ENCODE results near the gene TLX2. TPM values are rescaled to one million over a fixed set of nuclear protein-coding genes. Genes with fewer than 3 reads are reported as not detected.

TLX2 gene
- total and polyA plus RNA-seq, 2 of the 13 experiments (the other 11 are each of a cell fraction or from before 2014, with no cell fraction given) = 0.05 to 0.20 TPM

- TF ChIP-seq, protein P1, sequence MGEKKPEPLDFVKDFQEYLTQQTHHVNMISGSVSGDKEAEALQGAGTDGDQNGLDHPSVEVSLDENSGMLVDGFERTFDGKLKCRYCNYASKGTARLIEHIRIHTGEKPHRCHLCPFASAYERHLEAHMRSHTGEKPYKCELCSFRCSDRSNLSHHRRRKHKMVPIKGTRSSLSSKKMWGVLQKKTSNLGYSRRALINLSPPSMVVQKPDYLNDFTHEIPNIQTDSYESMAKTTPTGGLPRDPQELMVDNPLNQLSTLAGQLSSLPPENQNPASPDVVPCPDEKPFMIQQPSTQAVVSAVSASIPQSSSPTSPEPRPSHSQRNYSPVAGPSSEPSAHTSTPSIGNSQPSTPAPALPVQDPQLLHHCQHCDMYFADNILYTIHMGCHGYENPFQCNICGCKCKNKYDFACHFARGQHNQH (CRISPR knock-in tag; IDR thresholded peaks at IDR 0.05) = peak; percentile 85
- no peak; the same call in 1 of the 2 replicates for TF ChIP-seq SMYD3 (CRISPR knock-in tag; IDR thresholded peaks at IDR 0.05)
- TF ChIP-seq ZNF329 (CRISPR knock-in tag; IDR thresholded peaks at IDR 0.05; ENCODE audit: low read depth) = peak; percentile 69; the same call in 1 of the 2 replicates
- peak; percentile 80 for TF ChIP-seq HOXA9 (CRISPR knock-in tag; IDR thresholded peaks at IDR 0.05; ENCODE audit: borderline replicate concordance)
- TF ChIP-seq KLF15 (CRISPR knock-in tag; IDR thresholded peaks at IDR 0.05; ENCODE audit: borderline replicate concordance) = peak; percentile 75; the same call in 1 of the 2 replicates
- 0 out of 2 replicates have a peak, but pooled peaks have one; percentile 34 for TF ChIP-seq ZNF740 (CRISPR knock-in tag; IDR thresholded peaks at IDR 0.05)
- 0 out of 2 replicates have a peak, but pooled peaks have one; percentile 4 for TF ChIP-seq LCORL (IDR thresholded peaks at IDR 0.05)
- peak; percentile 79 for TF ChIP-seq LCORL (CRISPR knock-in tag; IDR thresholded peaks at IDR 0.05)
- 0 out of 2 replicates have a peak, but pooled peaks have one; percentile 20 for TF ChIP-seq ZMYM2 (CRISPR knock-in tag; IDR thresholded peaks at IDR 0.05)
- no peak for TF ChIP-seq ZNF7 (CRISPR knock-in tag; IDR thresholded peaks at IDR 0.05)
- TF ChIP-seq, protein P2, sequence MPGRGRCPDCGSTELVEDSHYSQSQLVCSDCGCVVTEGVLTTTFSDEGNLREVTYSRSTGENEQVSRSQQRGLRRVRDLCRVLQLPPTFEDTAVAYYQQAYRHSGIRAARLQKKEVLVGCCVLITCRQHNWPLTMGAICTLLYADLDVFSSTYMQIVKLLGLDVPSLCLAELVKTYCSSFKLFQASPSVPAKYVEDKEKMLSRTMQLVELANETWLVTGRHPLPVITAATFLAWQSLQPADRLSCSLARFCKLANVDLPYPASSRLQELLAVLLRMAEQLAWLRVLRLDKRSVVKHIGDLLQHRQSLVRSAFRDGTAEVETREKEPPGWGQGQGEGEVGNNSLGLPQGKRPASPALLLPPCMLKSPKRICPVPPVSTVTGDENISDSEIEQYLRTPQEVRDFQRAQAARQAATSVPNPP (CRISPR knock-in tag; IDR thresholded peaks at IDR 0.05) = peak; percentile 21; the same call in 1 of the 2 replicates
- TF ChIP-seq RBM39 (IDR thresholded peaks at IDR 0.05; ENCODE audit: low read depth, low read length, poor library complexity, severe bottlenecking) = peak; percentile 56
- 0 out of 2 replicates have a peak, but pooled peaks have one; percentile 57 for TF ChIP-seq NFIB (CRISPR knock-in tag; IDR thresholded peaks at IDR 0.05; ENCODE audit: borderline replicate concordance)
- peak; percentile 55 for TF ChIP-seq ZBTB7B (CRISPR knock-in tag; IDR thresholded peaks at IDR 0.05)
- TF ChIP-seq RCOR2 (CRISPR knock-in tag; IDR thresholded peaks at IDR 0.05) = no peak
- TF ChIP-seq TCF7L2 (IDR thresholded peaks at IDR 0.05; ENCODE audit: low read depth, low read length) = no peak
- TF ChIP-seq ZNF451 (CRISPR knock-in tag; IDR thresholded peaks at IDR 0.05) = peak; percentile 44; the same call in 1 of the 2 replicates
- 0 out of 2 replicates have a peak, but pooled peaks have one; percentile 30 for TF ChIP-seq ATF7-NPFF (CRISPR knock-in tag; IDR thresholded peaks at IDR 0.05; ENCODE audit: low read depth)
- peak; percentile 76 for TF ChIP-seq TBL1XR1 (IDR thresholded peaks at IDR 0.05; ENCODE audit: borderline replicate concordance, low read length, partially characterized antibody)
- peak; percentile 85 for TF ChIP-seq MED8 (CRISPR knock-in tag; IDR thresholded peaks at IDR 0.05; ENCODE audit: insufficient replicate concordance)
- 0 out of 2 replicates have a peak, but pooled peaks have one; percentile 23 for TF ChIP-seq ZNF138 (CRISPR knock-in tag; IDR thresholded peaks at IDR 0.05; ENCODE audit: low read depth)
- peak; percentile 22 for TF ChIP-seq HINFP (CRISPR knock-in tag; IDR thresholded peaks at IDR 0.05; ENCODE audit: low read depth)
- 0 out of 2 replicates have a peak, but pooled peaks have one; percentile 35 for TF ChIP-seq ZNF326 (CRISPR knock-in tag; IDR thresholded peaks at IDR 0.05; ENCODE audit: borderline replicate concordance)
- no peak for TF ChIP-seq WIZ (CRISPR knock-in tag; IDR thresholded peaks at IDR 0.05)
- TF ChIP-seq ESRRA (CRISPR knock-in tag; IDR thresholded peaks at IDR 0.05; ENCODE audit: low read depth) = peak; percentile 39
- TF ChIP-seq ZBTB42 (CRISPR knock-in tag; IDR thresholded peaks at IDR 0.05) = peak; percentile 84; the same call in 1 of the 2 replicates
Measured at GRCh38 chr2:74529357-74530238, 15.3 kb downstream of the TLX2 start, which contains the start of the genes AUP1 and HTRA2 (continued).

All from HepG2 (cell line).